ENCODE results near the gene ARHGDIB. TPM values are rescaled to one million over a fixed set of nuclear protein-coding genes. Genes with fewer than 3 reads are reported as not detected.

Gene ARHGDIB
- total RNA-seq, 1 experiment from 2014 or later, result 1.6 TPM

- H3K4me1 Mint-ChIP-seq, result no peaks in the 10 kb centered on the region
- no peaks in the 10 kb centered on the region for H3K36me3 Mint-ChIP-seq
- DNase-seq (ENCODE audit: low spot score), result no peak
- CTCF ChIA-PET, result interaction anchor here (0.6 to 3.6 kb wide), 5 partner anchors 9 to 210 kb away, joined by 3 to 14 read pairs (median 3); partner anchors contain the start of gene RERG
- H3K27ac Mint-ChIP-seq, result no peak overlapping the region
- H3K4me3 Mint-ChIP-seq, result no peak overlapping the region
- H3K27me3 Mint-ChIP-seq (ENCODE audit: low read depth), result no peaks in the 10 kb centered on the region
- no peaks in the 10 kb centered on the region for H3K9me3 Mint-ChIP-seq
- TF ChIP-seq, protein P1, sequence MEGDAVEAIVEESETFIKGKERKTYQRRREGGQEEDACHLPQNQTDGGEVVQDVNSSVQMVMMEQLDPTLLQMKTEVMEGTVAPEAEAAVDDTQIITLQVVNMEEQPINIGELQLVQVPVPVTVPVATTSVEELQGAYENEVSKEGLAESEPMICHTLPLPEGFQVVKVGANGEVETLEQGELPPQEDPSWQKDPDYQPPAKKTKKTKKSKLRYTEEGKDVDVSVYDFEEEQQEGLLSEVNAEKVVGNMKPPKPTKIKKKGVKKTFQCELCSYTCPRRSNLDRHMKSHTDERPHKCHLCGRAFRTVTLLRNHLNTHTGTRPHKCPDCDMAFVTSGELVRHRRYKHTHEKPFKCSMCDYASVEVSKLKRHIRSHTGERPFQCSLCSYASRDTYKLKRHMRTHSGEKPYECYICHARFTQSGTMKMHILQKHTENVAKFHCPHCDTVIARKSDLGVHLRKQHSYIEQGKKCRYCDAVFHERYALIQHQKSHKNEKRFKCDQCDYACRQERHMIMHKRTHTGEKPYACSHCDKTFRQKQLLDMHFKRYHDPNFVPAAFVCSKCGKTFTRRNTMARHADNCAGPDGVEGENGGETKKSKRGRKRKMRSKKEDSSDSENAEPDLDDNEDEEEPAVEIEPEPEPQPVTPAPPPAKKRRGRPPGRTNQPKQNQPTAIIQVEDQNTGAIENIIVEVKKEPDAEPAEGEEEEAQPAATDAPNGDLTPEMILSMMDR (IDR thresholded peaks at IDR 0.05), result no peak
- TF ChIP-seq FOXP4 (CRISPR knock-in tag; IDR thresholded peaks at IDR 0.05) (no peak), CBFB (CRISPR knock-in tag; IDR thresholded peaks at IDR 0.05; ENCODE audit: low read depth) (no peak), HMGA2 (CRISPR knock-in tag; IDR thresholded peaks at IDR 0.05) (no peak), HMGXB4 (CRISPR knock-in tag; IDR thresholded peaks at IDR 0.05) (no peak), MYBL2 (CRISPR knock-in tag; IDR thresholded peaks at IDR 0.05) (no peak), TP53 (CRISPR knock-in tag; IDR thresholded peaks at IDR 0.05) (no peak), RORB (CRISPR knock-in tag; IDR thresholded peaks at IDR 0.05) (no peak)
- POLR2A ChIA-PET, result no interaction called here
- ATAC-seq, result peak; percentile 98
Observed at GRCh38 chr12:15011162-15011561, 49.8 kb upstream of the ARHGDIB start.

DNA sequence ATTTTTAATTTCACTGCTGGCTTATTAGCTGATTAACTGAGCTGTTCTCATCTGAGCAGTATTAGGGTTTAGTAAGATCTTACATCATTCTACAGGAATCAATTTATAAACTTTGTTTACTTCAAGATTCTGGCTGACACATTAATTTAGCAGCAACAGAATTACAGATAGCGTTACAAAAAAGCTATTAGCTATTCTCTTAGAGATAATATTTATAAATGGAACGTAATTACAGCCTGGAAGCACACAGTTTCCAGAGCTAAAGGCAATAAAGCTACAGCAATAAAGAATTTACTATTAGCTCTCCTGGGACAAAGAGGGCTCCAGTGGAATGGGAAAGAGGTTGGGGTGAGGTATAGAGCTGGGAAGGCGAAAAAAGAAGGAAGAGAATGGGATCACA, 46.1 kb upstream of the ARHGDIB start:
- ChIA-PET CTCF (interaction anchor here (1.0 to 1.1 kb wide), 2 partner anchors 13 to 214 kb away, joined by 3 to 7 read pairs; partner anchors contain the start of gene RERG), POLR2A (no interaction called here)
- H3K27me3 Mint-ChIP-seq (ENCODE audit: low read depth), result no peaks in the 10 kb centered on the region
- no peak overlapping the region for H3K27ac Mint-ChIP-seq
- H3K4me3 Mint-ChIP-seq, result no peak overlapping the region
- H3K36me3 Mint-ChIP-seq, result no peaks in the 10 kb centered on the region
- H3K4me1 Mint-ChIP-seq, result no peaks in the 10 kb centered on the region
- TF ChIP-seq ELF4 (CRISPR knock-in tag; IDR thresholded peaks at IDR 0.05; ENCODE audit: low read depth) (no peak), STAT6 (CRISPR knock-in tag; conservative IDR thresholded peaks at IDR 0.05; ENCODE audit: low read depth) (no peak)
- H3K9me3 Mint-ChIP-seq, result no peaks in the 10 kb centered on the region
- no peak for ATAC-seq
- no peak for DNase-seq (ENCODE audit: low spot score)

DNA sequence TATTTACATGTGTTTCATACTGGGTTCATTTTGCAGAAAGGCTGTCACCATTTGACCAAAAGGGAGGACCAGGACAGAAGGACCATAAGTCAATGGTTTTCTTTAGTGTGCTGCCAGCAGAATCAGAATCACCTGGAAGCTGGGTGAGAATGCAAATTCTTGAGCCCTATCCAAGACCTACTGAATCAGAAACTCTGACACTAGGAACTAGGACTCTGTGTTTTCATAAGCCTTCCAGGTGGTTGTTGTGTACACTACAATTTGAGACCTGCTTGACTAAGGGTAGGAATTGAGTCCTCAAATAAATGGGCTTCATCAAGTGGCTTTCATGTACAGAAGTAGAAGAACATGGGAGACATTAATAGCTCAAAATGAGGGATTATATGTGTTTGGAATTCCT, 43.7 kb upstream of the ARHGDIB start:
- ChIA-PET POLR2A (no interaction called here), CTCF (interaction anchor here (2.2 kb wide), 1 partner anchor 216 kb away, joined by 7 read pairs; the partner anchor contains the start of gene RERG)
- no peak overlapping the region for H3K4me3 Mint-ChIP-seq
- peaks cover 12% of the 10 kb centered on the region for H3K4me1 Mint-ChIP-seq
- no peak for ATAC-seq
- H3K27me3 Mint-ChIP-seq (ENCODE audit: low read depth), result no peaks in the 10 kb centered on the region
- no peak for DNase-seq (ENCODE audit: low spot score)
- no peak overlapping the region for H3K27ac Mint-ChIP-seq
- H3K9me3 Mint-ChIP-seq, result no peaks in the 10 kb centered on the region
- H3K36me3 Mint-ChIP-seq, result no peaks in the 10 kb centered on the region
- TF ChIP-seq, protein P2, sequence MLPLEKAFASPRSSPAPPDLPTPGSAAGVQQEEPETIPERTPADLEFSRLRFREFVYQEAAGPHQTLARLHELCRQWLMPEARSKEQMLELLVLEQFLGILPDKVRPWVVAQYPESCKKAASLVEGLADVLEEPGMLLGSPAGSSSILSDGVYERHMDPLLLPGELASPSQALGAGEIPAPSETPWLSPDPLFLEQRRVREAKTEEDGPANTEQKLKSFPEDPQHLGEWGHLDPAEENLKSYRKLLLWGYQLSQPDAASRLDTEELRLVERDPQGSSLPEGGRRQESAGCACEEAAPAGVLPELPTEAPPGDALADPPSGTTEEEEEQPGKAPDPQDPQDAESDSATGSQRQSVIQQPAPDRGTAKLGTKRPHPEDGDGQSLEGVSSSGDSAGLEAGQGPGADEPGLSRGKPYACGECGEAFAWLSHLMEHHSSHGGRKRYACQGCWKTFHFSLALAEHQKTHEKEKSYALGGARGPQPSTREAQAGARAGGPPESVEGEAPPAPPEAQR (CRISPR knock-in tag; IDR thresholded peaks at IDR 0.05), result no peak
- TF ChIP-seq, protein P3, sequence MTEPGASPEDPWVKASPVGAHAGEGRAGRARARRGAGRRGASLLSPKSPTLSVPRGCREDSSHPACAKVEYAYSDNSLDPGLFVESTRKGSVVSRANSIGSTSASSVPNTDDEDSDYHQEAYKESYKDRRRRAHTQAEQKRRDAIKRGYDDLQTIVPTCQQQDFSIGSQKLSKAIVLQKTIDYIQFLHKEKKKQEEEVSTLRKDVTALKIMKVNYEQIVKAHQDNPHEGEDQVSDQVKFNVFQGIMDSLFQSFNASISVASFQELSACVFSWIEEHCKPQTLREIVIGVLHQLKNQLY (CRISPR knock-in tag; IDR thresholded peaks at IDR 0.05), result no peak
- TF ChIP-seq KAT7 (CRISPR knock-in tag; IDR thresholded peaks at IDR 0.05; ENCODE audit: borderline replicate concordance) (no peak), SMAD4 (CRISPR knock-in tag; IDR thresholded peaks at IDR 0.05) (no peak), ZNF232 (CRISPR knock-in tag; IDR thresholded peaks at IDR 0.05) (no peak), FOXP4 (CRISPR knock-in tag; IDR thresholded peaks at IDR 0.05) (no peak), ESRRA (CRISPR knock-in tag; IDR thresholded peaks at IDR 0.05; ENCODE audit: borderline replicate concordance) (no peak)
- TF ChIP-seq, protein P4, sequence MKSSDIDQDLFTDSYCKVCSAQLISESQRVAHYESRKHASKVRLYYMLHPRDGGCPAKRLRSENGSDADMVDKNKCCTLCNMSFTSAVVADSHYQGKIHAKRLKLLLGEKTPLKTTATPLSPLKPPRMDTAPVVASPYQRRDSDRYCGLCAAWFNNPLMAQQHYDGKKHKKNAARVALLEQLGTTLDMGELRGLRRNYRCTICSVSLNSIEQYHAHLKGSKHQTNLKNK (CRISPR knock-in tag; IDR thresholded peaks at IDR 0.05), result no peak

Measured in WTC11 (cell line).